SK-N-SH (cell line): ENCODE measurements around the gene EIF4H. TPM values are rescaled to one million over a fixed set of nuclear protein-coding genes. Genes with fewer than 3 reads are reported as not detected.
"Not testable (repeated sequence)": the region's sequence is repeated elsewhere in the genome, so short reads cannot be mapped to it uniquely, and the experiment has no call there.

Experiments used
- CTCF ChIA-PET: fragments of 300-600, 350-600 bp; formaldehyde crosslinking; extraction: SDS; loops from one replicate; lab custom pipeline; 2021; lab: Yijun Ruan, JAX
- POLR2A ChIA-PET: fragments of 350-600 bp; sonication (Branson Sonifier 250); formaldehyde crosslinking; extraction: SDS; loops from one replicate; lab custom pipeline; 2020; ENCODE audit warnings: antibody characterized with exemption, inconsistent platforms; lab: Yijun Ruan, JAX
- DNase-seq: peaks from one replicate; pipeline ENCODE4 v3.0.0; 2012
- H2AFZ ChIP-seq: fragments of 200-600 bp; sonication (generic); 2 replicates; pipeline ENCODE4 v1.8.1; 2016; ENCODE audit warnings: antibody characterized with exemption, mild to moderate bottlenecking, low read depth
- H3F3A ChIP-seq: fragments of 200-600 bp; sonication (generic); replicated peaks from 2 replicates; pipeline ENCODE3; 2016; ENCODE audit warnings: antibody characterized with exemption, mild to moderate bottlenecking; ENCODE audit not compliant: insufficient read depth
- H3K27ac ChIP-seq, 2 experiments: fragments of 200-500 bp in 1 of 2; fragments of 200-600 bp in 1 of 2; sonication (Bioruptor generic) in 1 of 2; sonication (generic), shearing (Covaris generic) in 1 of 2; 2 replicates each; pipeline versions ENCODE4 v1.5.1 to v1.6.1; 2014 to 2016; ENCODE audit warnings: low read depth in 2 of 2, inconsistent platforms in 1 of 2, low read length in 1 of 2, mild to moderate bottlenecking in 1 of 2, mixed read lengths in 1 of 2
- H3K27me3 ChIP-seq: fragments of 200-600 bp; sonication (generic), shearing (Covaris generic); 2 replicates; pipeline ENCODE4 v1.6.1; 2016; ENCODE audit warnings: mixed run types; ENCODE audit not compliant: insufficient read depth
- H3K36me3 ChIP-seq, 2 experiments: fragments of 200-500 bp in 1 of 2; fragments of 200-600 bp in 1 of 2; sonication (Bioruptor generic) in 1 of 2; sonication (generic) in 1 of 2; replicated peaks in 1 of 2; 2 replicates each; pipeline versions ENCODE3 to v1.5.1; 2014 to 2016; ENCODE audit warnings: low read length in 1 of 2, mild to moderate bottlenecking in 1 of 2; ENCODE audit not compliant: insufficient read depth in 2 of 2, control insufficient read depth in 1 of 2
- H3K4me1 ChIP-seq, 2 experiments: fragments of 200-500 bp in 1 of 2; fragments of 200-600 bp in 1 of 2; sonication (Bioruptor generic) in 1 of 2; sonication (generic), shearing (Covaris generic) in 1 of 2; 2 replicates each; pipeline versions ENCODE4 v1.5.1 to v1.6.1; 2014 to 2016; ENCODE audit warnings: low read depth in 1 of 2, low read length in 1 of 2, mixed run types in 1 of 2; ENCODE audit not compliant: insufficient read depth in 2 of 2, control insufficient read depth in 1 of 2
- H3K4me2 ChIP-seq: fragments of 200-600 bp; sonication (generic), shearing (Covaris generic); 2 replicates; pipeline ENCODE4 v1.6.1; 2017; ENCODE audit warnings: mixed run types
- H3K4me3 ChIP-seq, 2 experiments: fragments of 200-500 bp in 1 of 2; fragments of 200-600 bp in 1 of 2; sonication (Bioruptor generic) in 1 of 2; sonication (generic), shearing (Covaris generic) in 1 of 2; 2 replicates each; pipeline versions ENCODE4 v1.5.1 to v1.8.1; 2014 to 2016; ENCODE audit warnings: low read depth in 2 of 2, inconsistent platforms in 1 of 2, low read length in 1 of 2, mild to moderate bottlenecking in 1 of 2, mixed read lengths in 1 of 2, moderate library complexity in 1 of 2
- H3K79me2 ChIP-seq: fragments of 200-600 bp; sonication (generic); 2 replicates; pipeline ENCODE4 v1.8.1; 2017; ENCODE audit warnings: mild to moderate bottlenecking; ENCODE audit not compliant: insufficient read depth
- H3K9ac ChIP-seq: fragments of 200-600 bp; sonication (generic); 2 replicates; pipeline ENCODE4 v1.6.1; 2017; ENCODE audit warnings: mixed run types
- H3K9me2 ChIP-seq: fragments of 200-600 bp; sonication (generic); 2 replicates; pipeline ENCODE4 v1.6.1; 2017; ENCODE audit warnings: mixed run types
- H3K9me3 ChIP-seq: fragments of 200-600 bp; sonication (generic); 2 replicates; pipeline ENCODE4 v1.6.1; 2017; ENCODE audit warnings: mixed run types, mild to moderate bottlenecking, moderate library complexity
- H4K20me1 ChIP-seq: fragments of 200-600 bp; sonication (generic); 2 replicates; pipeline ENCODE4 v1.6.1; 2017; ENCODE audit warnings: mild to moderate bottlenecking, mixed run types; ENCODE audit not compliant: insufficient read depth
- FOXM1 ChIP-seq: IDR thresholded peaks from 2 replicates; pipeline ENCODE4 v1.4.0; 2012; ENCODE audit warnings: low read depth, mild to moderate bottlenecking
- GABPA ChIP-seq: IDR thresholded peaks from 2 replicates; pipeline ENCODE4 v1.4.0; 2012; ENCODE audit warnings: low read depth, mild to moderate bottlenecking
- JUND ChIP-seq: IDR thresholded peaks from 2 replicates; pipeline ENCODE4 v1.4.0; 2012
- POLR2AphosphoS5 ChIP-seq: IDR thresholded peaks from 2 replicates; pipeline ENCODE4 v1.6.1; 2012; ENCODE audit warnings: low read depth, low read length
- RCOR1 ChIP-seq: fragments of 150-350 bp; IDR thresholded peaks from 2 replicates; pipeline ENCODE4 v1.6.1; 2017; ENCODE audit warnings: antibody characterized with exemption, low read length
- RXRA ChIP-seq: IDR thresholded peaks from 2 replicates; pipeline ENCODE4 v1.4.0; 2012; ENCODE audit warnings: low read depth, mild to moderate bottlenecking, borderline replicate concordance
- SMC3 ChIP-seq: IDR thresholded peaks from 2 replicates; pipeline ENCODE4 v1.6.1; 2012; ENCODE audit warnings: low read depth, low read length, improper control_type of control experiment
- TEAD4 ChIP-seq: IDR thresholded peaks from 2 replicates; pipeline ENCODE4 v1.4.0; 2012; ENCODE audit warnings: mild to moderate bottlenecking, borderline replicate concordance; ENCODE audit not compliant: insufficient read depth
- YY1 ChIP-seq: IDR thresholded peaks from 2 replicates; pipeline ENCODE4 v1.4.0; 2012; ENCODE audit warnings: low read depth, mild to moderate bottlenecking
- WGBS: methylation state at CpG from one replicate; pipeline ENCODE4 v1.1.6; 2017; ENCODE audit warnings: low lambda C conversion rate; 5-methylcytosine and 5-hydroxymethylcytosine counted together
- polyA plus RNA-seq, 3 experiments: library from polyadenylated mRNA; depleted of rRNA; stranded (reverse); fragments of >200 nt; gene quantifications; 2 replicates each; pipeline ENCODE4 v1.2.3, GENCODE V29; 2012
- TF ChIP-seq, protein P1 (sequence below): fragments of 150-350 bp; IDR thresholded peaks from 2 replicates; pipeline ENCODE4 v1.6.1; 2017; ENCODE audit warnings: antibody characterized with exemption, low read length, low read depth, borderline replicate concordance
- TF ChIP-seq, protein P2 (sequence below): IDR thresholded peaks from 2 replicates; pipeline ENCODE4 v1.4.0; 2012; ENCODE audit warnings: low read depth, borderline replicate concordance

Gene EIF4H
- polyA plus RNA-seq, 1 of the 3 experiments (the other 2 are of a cell fraction) = 468 TPM

DNA sequence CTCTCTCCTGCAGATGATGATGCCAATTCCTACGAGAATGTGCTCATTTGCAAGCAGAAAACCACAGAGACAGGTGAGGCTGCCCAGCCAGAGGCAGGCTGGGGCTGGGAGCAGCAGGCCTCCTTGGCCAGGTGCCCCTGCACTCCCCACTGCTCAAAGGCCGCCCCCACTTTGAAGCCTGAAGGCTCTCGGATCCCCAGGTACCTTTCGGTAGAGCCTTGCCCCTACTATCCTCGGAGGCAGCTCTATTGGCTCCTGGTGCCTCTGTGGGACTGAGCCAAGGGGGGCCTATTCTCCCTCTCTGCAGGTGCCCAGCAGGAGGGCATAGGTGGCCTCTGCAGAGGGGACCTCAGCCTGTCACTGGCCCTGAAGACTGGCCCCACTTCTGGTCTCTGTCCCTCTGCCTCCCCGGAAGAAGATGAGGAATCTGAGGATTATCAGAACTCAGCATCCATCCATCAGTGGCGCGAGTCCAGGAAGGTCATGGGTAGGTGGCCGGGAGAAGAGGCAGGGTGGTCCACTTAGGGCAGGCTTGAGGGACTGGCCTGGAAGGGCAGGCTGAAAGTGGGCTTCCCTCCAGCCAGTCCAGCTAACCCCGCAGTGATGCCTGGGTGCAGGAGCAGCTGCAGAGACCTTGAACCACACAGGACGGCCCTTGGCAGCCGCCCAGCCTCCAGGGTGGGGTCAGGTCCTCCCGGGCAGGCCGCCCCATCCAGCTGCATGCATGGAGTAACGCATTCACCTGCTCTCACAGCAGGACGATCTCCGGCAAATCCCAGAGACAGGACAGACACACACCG is 49.8 kb downstream of the EIF4H start:
- Histone ChIP-seq H3K79me2 (no peaks in the 10 kb centered on the region), H3K36me3 (peaks cover under 1 to 15% of the 10 kb centered on the region in 2 experiments), H2AFZ (no peak overlapping the region), H3K27me3 (no peaks in the 10 kb centered on the region), H3F3A (peaks cover 9% of the 10 kb centered on the region), H3K9me2 (no peaks in the 10 kb centered on the region), H3K4me2 (no peak overlapping the region), H4K20me1 (no peaks in the 10 kb centered on the region), H3K9ac (no peak overlapping the region), H3K9me3 (no peaks in the 10 kb centered on the region), H3K4me1 (no peaks in the 10 kb centered on the region), H3K4me3 (no peak overlapping the region), H3K27ac (no peak overlapping the region)
- 89% methylated on average over 9 of the region's 18 CpGs for WGBS
- TF ChIP-seq YY1 = no peak
- no peak for TF ChIP-seq RCOR1
- TF ChIP-seq RXRA = no peak
- TF ChIP-seq, protein P1, sequence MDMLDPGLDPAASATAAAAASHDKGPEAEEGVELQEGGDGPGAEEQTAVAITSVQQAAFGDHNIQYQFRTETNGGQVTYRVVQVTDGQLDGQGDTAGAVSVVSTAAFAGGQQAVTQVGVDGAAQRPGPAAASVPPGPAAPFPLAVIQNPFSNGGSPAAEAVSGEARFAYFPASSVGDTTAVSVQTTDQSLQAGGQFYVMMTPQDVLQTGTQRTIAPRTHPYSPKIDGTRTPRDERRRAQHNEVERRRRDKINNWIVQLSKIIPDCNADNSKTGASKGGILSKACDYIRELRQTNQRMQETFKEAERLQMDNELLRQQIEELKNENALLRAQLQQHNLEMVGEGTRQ = no peak
- no peak for TF ChIP-seq JUND
- no peak for TF ChIP-seq GABPA
- TF ChIP-seq TEAD4 = no peak
- no peak for DNase-seq
- CTCF ChIA-PET = interaction anchor here (1.5 to 4.4 kb wide), 2 partner anchors 17 to 177 kb away, joined by 9 to 46 read pairs; no protein-coding TSS in a partner anchor
- POLR2A ChIA-PET = interaction anchor here (1.4 kb wide), 1 partner anchor 31 kb away, joined by 3 read pairs; the partner anchor contains the start of gene RFC2

DNA sequence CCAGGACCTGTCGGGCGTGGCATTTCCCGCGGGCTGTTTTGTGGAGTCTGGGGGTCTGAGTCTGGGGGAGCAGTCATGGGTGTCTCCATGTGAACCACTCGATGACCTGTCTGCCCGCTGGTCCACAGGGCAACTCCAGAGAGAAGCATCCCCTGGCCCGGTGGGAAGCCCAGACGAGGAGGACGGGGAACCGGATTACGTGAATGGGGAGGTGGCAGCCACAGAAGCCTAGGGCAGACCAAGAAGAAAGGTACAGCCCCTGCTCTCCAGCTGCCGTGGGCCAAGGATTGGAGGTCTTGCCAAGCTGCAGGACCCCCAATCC is 50.3 kb downstream of the EIF4H start:
- H3K9me2 ChIP-seq = no peaks in the 10 kb centered on the region
- no peaks in the 10 kb centered on the region for H3K27me3 ChIP-seq
- peaks cover 14% of the 10 kb centered on the region for H3F3A ChIP-seq
- no peaks in the 10 kb centered on the region for H4K20me1 ChIP-seq
- TF ChIP-seq, protein P2, sequence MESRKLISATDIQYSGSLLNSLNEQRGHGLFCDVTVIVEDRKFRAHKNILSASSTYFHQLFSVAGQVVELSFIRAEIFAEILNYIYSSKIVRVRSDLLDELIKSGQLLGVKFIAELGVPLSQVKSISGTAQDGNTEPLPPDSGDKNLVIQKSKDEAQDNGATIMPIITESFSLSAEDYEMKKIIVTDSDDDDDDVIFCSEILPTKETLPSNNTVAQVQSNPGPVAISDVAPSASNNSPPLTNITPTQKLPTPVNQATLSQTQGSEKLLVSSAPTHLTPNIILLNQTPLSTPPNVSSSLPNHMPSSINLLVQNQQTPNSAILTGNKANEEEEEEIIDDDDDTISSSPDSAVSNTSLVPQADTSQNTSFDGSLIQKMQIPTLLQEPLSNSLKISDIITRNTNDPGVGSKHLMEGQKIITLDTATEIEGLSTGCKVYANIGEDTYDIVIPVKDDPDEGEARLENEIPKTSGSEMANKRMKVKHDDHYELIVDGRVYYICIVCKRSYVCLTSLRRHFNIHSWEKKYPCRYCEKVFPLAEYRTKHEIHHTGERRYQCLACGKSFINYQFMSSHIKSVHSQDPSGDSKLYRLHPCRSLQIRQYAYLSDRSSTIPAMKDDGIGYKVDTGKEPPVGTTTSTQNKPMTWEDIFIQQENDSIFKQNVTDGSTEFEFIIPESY = no peak
- no peak for TF ChIP-seq RCOR1
- TF ChIP-seq POLR2AphosphoS5 = no peak
- TF ChIP-seq SMC3 = no peak
- no peak for TF ChIP-seq FOXM1
- DNase-seq = no peak
- no peak overlapping the region for H3K4me2 ChIP-seq
- WGBS = 85% methylated on average over 8 of the region's 12 CpGs
- no peak overlapping the region for H3K27ac ChIP-seq
- ChIA-PET POLR2A (no interaction called here), CTCF (no interaction called here)
- no peak overlapping the region for H3K9ac ChIP-seq
- H3K4me3 ChIP-seq = no peak overlapping the region
- no peaks in the 10 kb centered on the region for H3K9me3 ChIP-seq
- peaks cover 6 to 18% of the 10 kb centered on the region in 2 experiments for H3K36me3 ChIP-seq
- no peak overlapping the region for H2AFZ ChIP-seq
- H3K4me1 ChIP-seq = no peaks in the 10 kb centered on the region
- no peaks in the 10 kb centered on the region for H3K79me2 ChIP-seq

DNA sequence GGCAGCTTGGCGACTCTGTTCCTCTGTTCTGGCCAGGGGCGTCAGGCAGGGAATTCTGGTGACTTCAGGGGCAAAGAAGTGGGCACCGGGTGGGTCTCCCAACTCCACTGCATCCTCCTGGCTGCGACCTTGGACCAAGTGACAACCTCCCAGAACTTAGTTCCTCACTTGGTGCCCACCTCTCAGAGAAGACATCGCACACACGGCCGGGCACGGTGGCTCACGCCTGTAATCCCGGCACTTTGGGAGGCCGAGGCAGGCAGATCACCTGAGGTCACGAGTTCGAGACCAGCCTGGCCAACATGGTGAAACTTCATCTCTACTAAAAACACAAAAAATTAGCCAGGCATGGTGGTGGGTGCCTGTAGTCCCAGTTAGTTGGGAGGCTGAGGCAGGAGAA is 50.8 kb downstream of the EIF4H start:
- H3K4me2 ChIP-seq, H2AFZ ChIP-seq, POLR2A ChIA-PET, H3K79me2 ChIP-seq, H3K9ac ChIP-seq, H3K4me3 ChIP-seq, H3K9me2 ChIP-seq, H3K9me3 ChIP-seq, H3K27me3 ChIP-seq, DNase-seq, H4K20me1 ChIP-seq, CTCF ChIA-PET, H3K27ac ChIP-seq, H3K4me1 ChIP-seq: not testable (repeated sequence)
- Histone ChIP-seq H3K36me3 (peaks cover 7 to 21% of the 10 kb centered on the region in 2 experiments), H3F3A (peaks cover 11% of the 10 kb centered on the region)
- WGBS = 95% methylated on average over 12 of the region's 13 CpGs
